Measurements from ENCODE around the gene MYO5A.

DNA sequence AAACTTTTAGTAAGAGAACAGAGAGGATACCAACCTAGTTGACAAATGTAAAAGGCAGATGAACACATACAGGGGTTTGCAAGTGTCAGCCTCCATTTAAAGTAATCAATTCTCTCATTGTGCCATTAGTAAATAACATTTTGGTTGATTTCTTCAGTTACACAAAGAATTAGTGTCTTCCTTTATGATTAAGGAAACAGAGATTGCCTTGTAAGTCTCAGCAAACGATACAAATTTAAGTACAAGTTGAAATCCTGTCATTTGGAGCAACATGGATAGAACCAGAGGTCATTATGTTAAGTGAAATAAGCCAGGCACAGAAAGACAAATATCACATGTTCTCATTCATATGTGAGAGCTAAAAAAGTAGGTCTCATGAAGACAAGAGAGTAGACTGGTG lies 26.1 kb downstream of the MYO5A start:
- no peak for TF ChIP-seq DIDO1 (tag; IDR thresholded peaks at IDR 0.05; ENCODE audit: low read depth)
- TF ChIP-seq MEIS2 (IDR thresholded peaks at IDR 0.05; ENCODE audit: partially characterized antibody) = no peak
- no peak for TF ChIP-seq PBX2 (CRISPR knock-in tag; IDR thresholded peaks at IDR 0.05; ENCODE audit: low read depth)
- no peak for TF ChIP-seq PBX2 (tag; conservative IDR thresholded peaks at IDR 0.05; ENCODE audit: low read depth)
- no peak for TF ChIP-seq NFATC3 (IDR thresholded peaks at IDR 0.05)
- no peak for TF ChIP-seq CTCF (IDR thresholded peaks at IDR 0.05 in 2 of 3, conservative IDR thresholded peaks at IDR 0.05 in 1 of 3; ENCODE audit: insufficient read depth in 2 of 3, low read depth in 1 of 3, low read length in 3 of 3)
- no peak for TF ChIP-seq PHF21A (IDR thresholded peaks at IDR 0.05; ENCODE audit: borderline replicate concordance, low read depth)
- TF ChIP-seq SIRT6 (IDR thresholded peaks at IDR 0.05; ENCODE audit: low read depth, low read length) = no peak
- TF ChIP-seq SMARCA4 (IDR thresholded peaks at IDR 0.05) = no peak

Measured in K562 (cell line).